SK-N-MC (cell line): Measurements from ENCODE around the gene MEA1.

Source experiments
- DNase-seq: peaks from one replicate; pipeline ENCODE4 v3.0.0-alpha.2; 2011; ENCODE audit warnings: low read depth, low spot score
- H3K27ac ChIP-seq: fragments of 200-600 bp; sonication (generic); 2 replicates; pipeline ENCODE4 v1.5.1; 2016; ENCODE audit warnings: mixed run types
- H3K36me3 ChIP-seq: fragments of 200-600 bp; sonication (generic); 2 replicates; pipeline ENCODE4 v1.6.1; 2017; ENCODE audit warnings: antibody characterized with exemption, low read length, mixed read lengths; ENCODE audit not compliant: insufficient read depth
- H3K4me3 ChIP-seq: fragments of 200-600 bp; sonication (generic); 2 replicates; pipeline ENCODE4 v1.5.1; 2016
- H3K9ac ChIP-seq: fragments of 200-600 bp; sonication (generic); 2 replicates; pipeline ENCODE4 v1.8.0; 2017; ENCODE audit warnings: mixed run types, mixed read lengths; ENCODE audit not compliant: insufficient read length
- H3K9me3 ChIP-seq: fragments of 200-600 bp; sonication (generic); 2 replicates; pipeline ENCODE4 v1.6.1; 2017; ENCODE audit warnings: low read depth, mild to moderate bottlenecking, antibody characterized with exemption, low read length, moderate library complexity, mixed read lengths
- EZH2 ChIP-seq: fragments of 200-600 bp; sonication (generic); IDR thresholded peaks from one replicate; pipeline ENCODE4 v1.6.1; 2017; ENCODE audit warnings: antibody characterized with exemption
- FOXP2 ChIP-seq: optimal IDR thresholded peaks from 2 replicates; pipeline ENCODE3; 2011; ENCODE audit warnings: mild to moderate bottlenecking, moderate library complexity; ENCODE audit not compliant: insufficient read depth; ENCODE audit errors: extremely low read length, control extremely low read depth
- POLR2AphosphoS5 ChIP-seq: IDR thresholded peaks from 2 replicates; pipeline ENCODE4 v1.6.1; 2012; ENCODE audit warnings: mild to moderate bottlenecking, low read depth, low read length, borderline replicate concordance

The MEA1 gene

DNA sequence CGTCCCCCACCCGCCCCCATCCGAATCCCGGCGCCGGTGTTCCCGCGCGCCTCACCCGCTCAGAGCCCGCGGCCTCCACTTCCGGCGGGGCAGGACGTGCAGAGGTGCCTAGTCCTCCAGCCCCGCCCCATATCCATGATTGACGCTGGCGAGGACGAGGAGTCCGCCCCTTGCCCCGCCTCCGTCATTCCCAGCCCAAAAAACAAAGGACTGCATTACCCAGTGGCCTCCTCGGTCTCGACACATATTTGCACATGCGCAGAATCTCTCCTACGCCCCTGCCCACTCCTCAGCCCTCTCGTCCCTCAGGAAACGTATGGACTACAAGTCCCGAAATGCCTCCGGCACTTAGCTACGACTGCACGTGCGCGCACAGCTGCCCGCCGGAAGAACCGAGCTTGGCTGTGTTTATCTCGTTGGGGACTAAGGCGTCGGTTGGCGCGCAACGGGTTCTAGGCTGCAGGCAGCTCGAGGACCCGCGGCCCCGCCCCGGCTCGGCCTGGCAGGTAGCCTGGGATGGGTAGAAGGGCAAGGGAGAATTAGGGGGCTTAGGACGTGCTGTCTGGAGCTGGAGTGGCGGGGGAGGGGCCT, at the start of gene MEA1, which contains the start of gene KLHDC3:
Gene MEA1 (minus strand): TSS at position 104 of the 591 bp plus-strand sequence. CDS start 133 bp downstream, outside the sequence.
Gene KLHDC3 (plus strand): TSS at position 407 of the 591 bp plus-strand sequence. CDS start 2,944 bp downstream, outside the sequence.
- Histone ChIP-seq H3K9me3 (no peaks in the 10 kb centered on the region), H3K27ac (no peak within 1 kb of the TSS), H3K9ac (peak within 1 kb of the TSS; percentile 91), H3K4me3 (peak within 1 kb of the TSS; percentile 89), H3K36me3 (peaks cover 54% of the 10 kb centered on the region)
- peak; percentile 100 for DNase-seq
- TF ChIP-seq EZH2 (no peak), FOXP2 (peak; percentile 85), POLR2AphosphoS5 (peak; percentile 87)

DNA sequence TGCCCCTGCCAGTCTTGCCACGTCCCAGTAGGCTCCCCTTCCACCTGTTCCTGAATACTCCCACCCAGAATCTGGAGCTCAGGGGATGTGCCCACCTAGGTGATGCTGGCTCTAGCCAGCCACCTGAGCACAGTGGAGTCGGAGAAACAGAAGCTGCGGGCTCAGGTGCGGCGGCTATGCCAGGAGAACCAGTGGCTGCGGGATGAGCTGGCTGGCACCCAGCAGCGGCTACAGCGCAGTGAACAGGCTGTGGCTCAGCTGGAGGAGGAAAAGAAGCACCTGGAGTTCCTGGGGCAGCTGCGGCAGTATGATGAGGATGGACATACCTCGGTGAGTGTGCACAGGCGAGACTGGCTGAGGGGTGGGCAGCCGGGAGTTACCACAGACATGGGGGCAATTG, 49.1 kb upstream of the MEA1 start:
- H3K9me3 ChIP-seq, result no peaks in the 10 kb centered on the region
- H3K4me3 ChIP-seq, result no peak overlapping the region
- no peak overlapping the region for H3K9ac ChIP-seq
- TF ChIP-seq EZH2 (no peak), POLR2AphosphoS5 (no peak), FOXP2 (no peak)
- DNase-seq, result no peak
- no peak overlapping the region for H3K27ac ChIP-seq
- H3K36me3 ChIP-seq, result peaks cover 2% of the 10 kb centered on the region; the same call in 1 of the 2 replicates

DNA sequence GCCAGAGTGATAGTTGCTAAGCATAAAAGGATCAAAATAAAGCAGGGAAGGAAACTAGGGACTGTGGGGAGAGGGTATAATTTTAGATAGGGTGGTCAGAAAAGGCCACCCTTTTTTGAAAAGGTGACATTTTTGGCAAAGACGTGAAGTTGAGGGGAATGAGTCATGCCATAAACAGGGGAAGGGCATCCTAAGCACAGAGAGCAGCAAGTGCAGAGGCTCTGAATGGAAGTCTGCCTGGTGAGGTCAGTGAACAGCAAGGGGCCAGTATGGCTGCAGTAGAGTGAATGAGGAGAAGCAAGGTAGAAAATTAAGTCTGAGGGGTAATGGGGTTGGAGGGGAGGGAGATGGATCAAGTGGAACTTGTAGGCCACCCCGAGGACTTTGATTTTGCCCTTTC, 48.1 kb upstream of the MEA1 start:
- Histone ChIP-seq H3K27ac (no peak overlapping the region), H3K4me3 (no peak overlapping the region), H3K36me3 (peaks cover 8% of the 10 kb centered on the region; the same call in 1 of the 2 replicates), H3K9ac (no peak overlapping the region), H3K9me3 (no peaks in the 10 kb centered on the region)
- TF ChIP-seq FOXP2 (no peak), EZH2 (no peak), POLR2AphosphoS5 (no peak)
- no peak for DNase-seq

DNA sequence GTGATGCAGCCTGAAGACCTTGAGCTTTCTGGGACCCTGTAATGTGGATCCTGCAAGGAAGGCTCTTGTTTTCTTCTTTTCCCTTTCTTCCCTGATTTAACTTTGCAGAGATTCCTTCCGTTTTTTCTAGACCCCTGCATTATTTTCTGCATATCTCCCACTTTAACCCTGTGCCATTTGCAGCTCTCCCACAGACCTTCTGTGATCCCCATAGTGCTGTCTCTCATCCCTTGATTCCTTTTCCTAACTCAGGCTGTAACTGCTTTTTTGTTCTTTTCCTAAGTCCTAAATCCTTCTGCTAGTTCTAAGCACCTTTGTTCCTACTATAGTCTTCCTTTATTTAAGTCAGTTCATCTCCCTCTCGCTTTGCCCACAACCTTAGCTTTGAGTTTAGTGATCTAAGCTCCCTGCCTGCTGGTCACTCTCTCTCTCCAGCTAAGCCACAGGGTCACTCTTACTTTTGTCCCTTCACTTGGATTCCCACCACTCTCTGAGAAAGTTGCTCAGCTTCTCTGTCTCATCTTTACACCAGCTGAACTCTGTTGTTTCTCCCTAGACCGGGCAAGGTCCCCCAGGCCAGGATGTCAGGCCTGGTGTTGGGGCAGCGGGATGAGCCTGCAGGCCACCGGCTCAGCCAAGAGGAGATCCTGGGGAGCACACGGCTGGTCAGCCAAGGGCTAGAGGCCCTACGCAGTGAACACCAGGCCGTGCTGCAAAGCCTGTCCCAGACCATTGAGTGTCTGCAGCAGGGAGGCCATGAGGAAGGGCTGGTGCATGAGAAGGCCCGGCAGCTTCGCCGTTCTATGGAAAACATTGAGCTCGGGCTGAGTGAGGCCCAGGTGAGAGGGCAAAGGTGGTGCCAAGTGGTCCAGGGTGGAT, 47.2 kb upstream of the MEA1 start:
- peaks cover 11% of the 10 kb centered on the region; the same call in 1 of the 2 replicates for H3K36me3 ChIP-seq
- no peak overlapping the region; the same call in 1 of the 2 replicates for H3K4me3 ChIP-seq
- no peaks in the 10 kb centered on the region for H3K9me3 ChIP-seq
- H3K9ac ChIP-seq, result no peak overlapping the region
- TF ChIP-seq FOXP2 (no peak), EZH2 (no peak), POLR2AphosphoS5 (no peak)
- DNase-seq, result no peak
- no peak overlapping the region for H3K27ac ChIP-seq

DNA sequence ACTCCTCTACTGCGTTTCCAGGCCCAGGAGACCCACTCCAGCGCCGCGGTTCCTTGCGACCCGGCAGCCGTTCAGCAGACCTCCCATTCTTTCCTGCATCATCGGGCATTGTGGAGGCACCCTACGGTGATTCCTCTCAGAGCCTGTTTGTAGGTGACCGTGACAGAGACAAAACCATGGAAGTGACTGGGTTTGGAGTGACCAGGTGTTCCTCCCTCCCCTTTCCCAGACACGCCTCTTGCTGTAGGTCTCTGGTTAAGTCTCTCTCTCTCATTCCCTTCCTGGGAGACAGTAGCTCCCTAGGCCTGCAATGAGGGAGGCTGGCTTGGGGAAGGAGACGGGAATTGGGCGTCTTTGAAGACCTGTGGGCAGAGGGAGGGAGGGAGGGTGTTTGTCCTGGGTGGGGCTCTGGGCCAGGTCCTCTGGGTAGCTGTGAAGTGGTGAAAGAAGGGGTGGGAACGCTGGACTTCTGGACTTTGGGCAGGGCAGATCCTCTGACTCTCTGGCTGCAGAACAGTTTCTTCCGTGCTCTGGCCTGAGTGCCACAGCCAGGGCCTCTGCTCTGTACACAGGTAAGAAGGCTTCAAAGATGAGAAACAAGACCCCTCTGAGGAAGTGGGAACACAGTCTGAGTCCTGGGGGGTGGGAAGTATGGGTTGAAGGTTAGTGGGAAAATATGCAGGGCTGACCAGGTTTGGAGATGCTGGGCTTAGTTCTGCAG, 46.4 kb upstream of the MEA1 start:
- Histone ChIP-seq H3K27ac (no peak overlapping the region; the same call in 1 of the 2 replicates), H3K4me3 (peak overlapping the region; percentile 100), H3K9me3 (no peaks in the 10 kb centered on the region), H3K9ac (peak overlapping the region; percentile 91), H3K36me3 (peaks cover 19% of the 10 kb centered on the region; the same call in 1 of the 2 replicates)
- TF ChIP-seq EZH2 (no peak), POLR2AphosphoS5 (no peak), FOXP2 (no peak)
- no peak for DNase-seq

DNA sequence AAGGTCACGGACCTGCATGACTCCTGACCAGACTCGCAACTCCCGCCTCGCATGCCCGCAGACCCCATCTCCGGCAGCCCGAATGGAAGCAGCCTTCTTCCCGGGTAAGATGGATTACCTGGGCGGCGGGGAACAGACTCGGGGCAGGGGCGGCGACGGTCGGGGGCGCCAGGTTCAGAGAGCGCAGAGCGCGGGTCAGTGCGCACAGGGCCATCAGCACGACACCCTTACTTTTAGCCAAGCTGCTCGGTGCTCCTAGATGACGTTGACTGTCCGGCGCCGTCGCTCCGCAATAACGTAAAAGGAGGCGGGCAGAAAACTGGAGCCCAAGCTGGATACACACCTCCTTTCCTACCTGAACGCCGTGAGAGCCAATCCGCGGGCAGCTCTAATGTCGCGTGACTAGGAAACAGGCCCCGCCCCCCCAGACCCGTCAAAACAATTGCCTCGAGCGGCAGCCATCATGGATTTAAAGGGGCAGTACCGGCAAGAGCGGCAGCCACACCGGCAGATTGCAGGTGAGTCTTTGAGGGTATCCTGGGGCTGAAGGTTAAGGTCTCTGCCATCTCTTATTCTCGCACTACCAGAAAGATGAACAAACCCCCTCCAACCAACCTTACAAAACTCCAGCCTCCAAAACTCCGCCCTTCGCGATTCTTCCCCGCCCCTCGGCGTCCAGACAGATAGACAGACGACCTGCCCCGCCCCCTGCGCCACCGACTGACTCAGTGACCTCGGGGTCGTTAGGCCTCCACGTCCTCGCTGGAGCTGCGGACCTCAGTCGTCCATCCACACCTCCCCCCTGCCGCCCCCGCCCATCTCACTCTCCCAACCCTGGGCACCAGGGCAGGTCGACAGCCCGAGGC, 45.7 kb upstream of the MEA1 start, which contains the start of the genes KLC4 and MRPL2:
Gene KLC4 (plus strand): TSS at position 464 of the 866 bp plus-strand sequence. CDS start 1,705 bp downstream, outside the sequence.
Gene MRPL2 (minus strand): TSS at position 267 of the 866 bp plus-strand sequence. CDS start 53 bp downstream, at position 214.
- Histone ChIP-seq H3K27ac (peak within 1 kb of the TSS; percentile 90), H3K9ac (peak within 1 kb of the TSS; percentile 98), H3K4me3 (peak within 1 kb of the TSS; percentile 100), H3K9me3 (no peaks in the 10 kb centered on the region), H3K36me3 (peaks cover 19% of the 10 kb centered on the region; the same call in 1 of the 2 replicates)
- DNase-seq, result peak; percentile 96
- TF ChIP-seq POLR2AphosphoS5 (peak; percentile 95), EZH2 (no peak), FOXP2 (peak; percentile 95)

DNA sequence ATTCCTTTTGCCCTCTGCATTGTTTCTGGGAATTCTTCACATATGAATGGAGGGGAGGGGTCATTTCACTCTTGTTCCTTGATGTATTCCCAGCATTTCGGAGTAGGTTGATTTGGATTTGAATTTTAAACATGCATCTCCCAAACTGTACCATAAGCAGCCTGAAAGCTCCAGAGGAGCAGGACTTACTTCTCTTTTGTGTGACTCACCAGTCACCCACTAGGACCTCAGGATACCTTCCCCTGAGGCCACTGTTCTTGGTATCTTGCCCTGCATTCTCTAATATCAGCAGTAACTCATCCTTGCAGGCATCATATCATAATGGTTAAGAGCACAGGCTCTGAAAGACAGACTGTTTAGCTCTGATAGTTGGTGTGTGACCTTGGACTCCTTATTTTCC, 44.8 kb upstream of the MEA1 start:
- TF ChIP-seq EZH2 (no peak), POLR2AphosphoS5 (no peak), FOXP2 (no peak)
- no peak for DNase-seq
- Histone ChIP-seq H3K36me3 (peaks cover 19% of the 10 kb centered on the region; the same call in 1 of the 2 replicates), H3K4me3 (peak overlapping the region; percentile 100), H3K9me3 (no peaks in the 10 kb centered on the region), H3K27ac (no peak overlapping the region), H3K9ac (peak overlapping the region; percentile 98)
